HEK293T (cell line): Measurements from ENCODE around the gene PCDH9.

ENCODE experiments used
- BHLHE40 ChIP-seq: fragments of 450-650 bp; IDR thresholded peaks from 2 replicates; pipeline ENCODE4 v1.6.1; 2016; ENCODE audit warnings: mild to moderate bottlenecking, moderate library complexity, borderline replicate concordance
- CTBP1 ChIP-seq: fragments of 450-650 bp; IDR thresholded peaks from 2 replicates; pipeline ENCODE4 v1.6.1; 2016; ENCODE audit warnings: borderline replicate concordance
- ELF4 ChIP-seq: fragments of 450-650 bp; IDR thresholded peaks from 2 replicates; pipeline ENCODE4 v1.6.1; 2017; ENCODE audit warnings: antibody characterized with exemption
- FOXA1 ChIP-seq: fragments of 450-650 bp; IDR thresholded peaks from 2 replicates; pipeline ENCODE4 v1.6.1; 2016; ENCODE audit warnings: mild to moderate bottlenecking
- FOXK2 ChIP-seq: fragments of 450-650 bp; IDR thresholded peaks from 2 replicates; pipeline ENCODE4 v1.6.1; 2016; ENCODE audit warnings: mild to moderate bottlenecking
- FOXM1 ChIP-seq: fragments of 450-650 bp; IDR thresholded peaks from 2 replicates; pipeline ENCODE4 v1.6.1; 2017; ENCODE audit warnings: mild to moderate bottlenecking, borderline replicate concordance
- NFRKB ChIP-seq: fragments of 450-650 bp; IDR thresholded peaks from 2 replicates; pipeline ENCODE4 v1.6.1; 2016; ENCODE audit warnings: mild to moderate bottlenecking, moderate library complexity
- SP1 ChIP-seq: fragments of 450-650 bp; IDR thresholded peaks from 2 replicates; pipeline ENCODE4 v1.6.1; 2017
- SUZ12 ChIP-seq: fragments of 450-650 bp; IDR thresholded peaks from 2 replicates; pipeline ENCODE4 v1.6.1; 2016; ENCODE audit warnings: mild to moderate bottlenecking

DNA sequence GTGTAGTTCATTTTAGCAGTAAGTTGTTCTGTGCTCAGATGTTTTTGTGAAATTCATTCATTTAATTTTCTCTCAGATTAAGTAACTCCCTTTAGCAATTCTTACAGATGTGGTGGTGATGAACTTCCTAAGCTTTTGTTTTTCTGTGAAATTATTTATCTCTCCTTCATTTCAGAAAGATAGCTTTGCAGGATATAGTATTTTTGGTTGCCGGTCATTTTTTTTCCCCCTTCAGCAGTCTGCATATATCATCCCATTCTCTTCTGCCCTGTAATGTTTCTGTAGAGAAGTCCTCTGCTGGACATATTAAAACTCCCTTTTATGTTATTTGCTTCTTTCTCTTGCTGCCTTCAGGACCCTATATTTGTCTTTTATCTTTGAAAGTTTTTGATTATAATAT is 470.2 kb downstream of the PCDH9 start:
- TF ChIP-seq BHLHE40 (no peak), FOXK2 (no peak), NFRKB (no peak), ELF4 (no peak), FOXM1 (no peak), FOXA1 (no peak), SP1 (no peak), CTBP1 (no peak), SUZ12 (no peak)
